IPS-NIHi11 (cell line): ENCODE data around the gene PDZD7.

Source experiments
- DNase-seq: peaks from one replicate; pipeline ENCODE4 v3.0.0; 2012; ENCODE audit warnings: mixed read lengths, low spot score

PDZD7 gene

DNA sequence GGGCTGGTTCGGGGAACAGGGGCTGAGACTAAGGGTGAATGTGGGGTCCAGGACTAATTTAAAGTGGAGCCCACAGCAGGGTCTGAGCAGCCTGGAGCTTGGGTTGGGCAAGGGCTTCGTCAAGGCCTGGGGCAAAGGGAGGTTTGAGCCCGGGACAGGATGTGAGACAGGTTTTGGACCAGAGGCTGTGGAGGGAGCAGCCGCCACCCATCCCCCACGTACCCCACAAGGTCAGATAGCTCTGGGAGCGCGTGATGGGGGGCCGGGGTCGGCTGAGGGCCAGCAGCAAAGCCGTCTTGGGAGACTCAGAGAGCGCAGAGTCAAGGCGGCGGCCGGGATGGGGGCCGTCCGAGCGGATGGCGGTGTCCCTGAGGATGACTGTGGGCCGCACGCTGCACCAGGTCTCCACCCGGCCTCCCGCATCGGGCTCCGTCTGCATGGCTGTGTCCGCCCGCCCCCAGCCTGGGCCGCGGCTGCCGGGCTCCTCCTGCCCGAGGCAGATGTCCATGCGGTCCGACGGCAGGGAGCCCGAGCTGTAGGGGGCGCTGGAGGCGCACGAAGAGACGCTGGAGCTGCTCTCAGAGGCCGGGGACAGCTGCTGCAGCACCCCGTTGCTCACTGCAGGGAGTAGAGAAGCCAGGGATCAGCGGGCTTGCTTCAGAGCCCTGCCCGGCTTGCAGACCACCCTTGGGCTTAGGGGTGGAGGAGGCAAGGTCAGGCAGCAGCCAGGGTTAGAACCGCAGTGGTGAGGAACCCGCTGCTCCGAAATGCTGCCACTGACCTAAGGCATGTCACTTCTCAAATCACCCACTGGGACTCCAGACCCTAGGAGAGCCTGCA, 12.1 kb downstream of the PDZD7 start:
- DNase-seq = peak; percentile 95

DNA sequence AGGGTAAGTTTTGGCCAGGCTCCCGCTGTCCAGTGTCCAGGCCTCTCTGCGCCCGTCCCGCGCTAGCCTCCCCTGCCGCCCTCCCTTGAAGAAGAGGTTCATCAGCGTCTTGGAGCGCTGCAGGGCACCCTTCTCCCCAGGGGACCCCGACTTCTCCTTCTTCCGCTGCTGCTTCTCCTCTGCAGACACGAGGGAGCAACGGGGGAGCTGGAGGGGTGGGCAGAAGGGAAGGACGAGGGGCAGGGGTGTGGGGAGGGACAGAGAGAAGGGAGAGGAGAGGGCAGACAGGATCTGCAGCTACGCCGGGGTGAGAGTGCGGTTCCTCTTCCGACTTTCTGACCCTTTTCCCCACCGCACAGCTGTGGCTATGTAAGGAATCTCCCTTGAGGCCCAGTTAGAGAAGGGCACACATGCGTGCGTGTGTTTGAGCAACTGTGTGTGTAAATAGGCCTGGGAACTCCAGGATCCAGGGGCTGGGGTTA, 12.8 kb downstream of the PDZD7 start:
- DNase-seq = peak; percentile 50

DNA sequence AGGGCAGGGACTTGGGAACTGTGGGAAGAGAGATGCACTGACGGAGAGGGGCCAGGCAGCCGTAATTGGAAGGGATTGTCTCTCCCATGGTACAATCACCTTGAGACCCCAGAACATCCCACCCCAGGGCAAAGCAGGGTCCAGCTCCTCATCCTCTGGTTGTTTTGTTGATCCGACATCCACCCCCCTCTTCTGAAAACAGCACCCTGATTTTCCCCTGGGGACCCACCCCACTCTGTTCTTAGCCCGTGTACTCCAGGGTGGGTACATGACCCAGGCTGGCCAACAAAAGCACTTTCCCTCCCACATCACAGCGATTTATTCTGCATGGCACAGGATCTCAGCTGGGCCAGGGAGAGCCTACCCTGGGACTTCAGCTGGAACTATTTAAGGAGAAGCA, 14.1 kb downstream of the PDZD7 start:
- DNase-seq = no peak

DNA sequence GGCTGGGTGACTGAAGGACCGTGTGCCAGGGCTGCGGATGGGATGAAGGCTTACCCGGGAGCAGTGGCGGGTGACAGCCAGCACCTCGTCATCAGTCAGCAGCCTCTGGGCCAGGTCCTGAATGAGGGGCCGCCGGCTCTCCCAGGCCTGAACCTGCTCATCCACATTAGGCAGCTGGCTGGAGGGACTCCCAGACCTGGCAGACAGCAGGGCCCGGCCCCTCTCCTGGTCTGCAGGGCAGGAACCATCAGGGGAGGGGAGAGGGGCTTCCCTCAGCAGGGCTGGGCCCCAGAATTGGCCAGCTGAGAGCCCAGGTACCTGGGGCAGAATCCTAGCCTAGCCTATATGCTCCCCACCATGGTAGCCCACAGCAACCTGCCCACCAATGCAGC, 15.4 kb downstream of the PDZD7 start:
- no peak for DNase-seq

DNA sequence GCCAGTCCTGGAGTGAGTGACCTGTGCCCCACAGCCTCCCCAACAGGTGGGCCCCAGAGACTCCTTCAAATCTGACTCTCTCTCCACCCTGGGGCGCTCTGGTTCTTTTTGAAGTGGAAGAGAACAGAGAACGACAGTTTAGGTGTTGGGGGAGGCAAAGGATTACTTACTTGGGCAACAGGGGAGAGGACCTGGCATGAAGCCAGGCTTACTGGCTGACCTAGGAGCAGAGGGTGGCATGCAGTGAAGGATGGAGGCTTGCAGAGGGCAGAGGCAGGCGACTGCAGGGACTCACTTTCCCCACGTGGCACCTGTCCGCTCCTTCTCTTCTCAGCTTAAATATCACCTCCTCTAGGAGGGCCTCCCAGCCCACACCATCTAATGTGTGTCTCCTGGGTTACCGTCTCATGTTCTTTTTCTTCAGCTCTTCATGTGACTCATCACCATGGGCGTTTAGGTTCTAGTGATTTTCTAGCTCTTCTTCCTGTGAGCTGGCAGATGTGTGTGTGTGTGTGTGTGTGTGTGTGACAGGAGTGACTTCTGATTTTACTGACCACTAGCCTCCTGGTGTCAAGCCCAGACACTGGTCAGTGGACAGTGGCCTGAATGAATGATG, 15.9 kb downstream of the PDZD7 start:
- DNase-seq = no peak

DNA sequence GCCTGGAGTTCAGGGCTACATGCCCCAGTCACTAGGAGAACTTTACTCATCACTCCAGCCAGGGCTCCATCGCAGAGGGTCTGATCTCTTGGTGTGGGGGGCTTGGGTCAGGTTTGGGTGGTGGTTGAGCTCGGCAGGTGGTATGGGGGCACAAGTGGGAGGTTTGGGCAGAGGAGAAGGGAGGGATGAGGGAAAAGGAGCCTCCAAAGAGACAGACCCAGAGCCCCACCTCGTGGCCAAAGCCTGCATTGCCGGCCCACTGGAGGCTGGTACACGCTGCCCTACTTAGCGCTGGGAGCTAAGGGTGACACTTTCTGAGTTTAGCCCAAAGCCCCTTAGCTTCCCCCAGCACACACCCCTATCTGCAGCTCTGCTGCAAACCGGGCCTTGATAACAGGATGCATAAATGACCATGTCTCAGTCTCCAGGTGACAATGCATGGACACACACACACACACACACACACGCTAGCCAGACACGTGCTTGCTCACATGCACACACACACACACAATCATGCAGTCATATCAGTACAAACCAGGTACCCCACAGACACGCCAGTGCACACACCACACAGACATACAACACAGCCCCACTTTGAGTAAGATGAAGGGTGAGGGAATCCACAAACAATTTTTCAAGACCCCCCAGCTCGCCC, 16.6 kb downstream of the PDZD7 start:
- peak; percentile 80 for DNase-seq

DNA sequence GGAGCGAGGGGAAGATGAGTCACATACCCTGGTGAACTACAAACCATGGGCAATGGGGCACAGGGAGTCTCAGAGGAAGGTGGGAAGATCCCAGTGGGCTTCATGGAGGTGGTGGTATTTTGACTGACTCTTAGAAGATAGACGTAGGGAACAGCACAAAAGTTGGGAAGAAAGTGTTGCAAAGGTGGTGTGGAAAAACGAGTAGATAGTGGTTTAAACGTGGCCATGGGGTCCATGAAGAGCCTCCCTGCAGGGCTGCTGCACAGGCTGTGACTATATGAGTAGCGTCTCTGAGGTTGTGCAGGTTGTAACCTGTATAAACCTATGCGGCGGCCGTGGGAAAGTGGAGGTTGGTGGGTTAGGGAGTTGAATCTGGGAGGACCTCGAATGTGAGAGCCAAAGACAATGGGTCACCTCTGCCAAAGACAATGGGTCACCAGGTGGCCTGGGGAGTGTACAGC, 17.5 kb downstream of the PDZD7 start:
- DNase-seq = no peak

DNA sequence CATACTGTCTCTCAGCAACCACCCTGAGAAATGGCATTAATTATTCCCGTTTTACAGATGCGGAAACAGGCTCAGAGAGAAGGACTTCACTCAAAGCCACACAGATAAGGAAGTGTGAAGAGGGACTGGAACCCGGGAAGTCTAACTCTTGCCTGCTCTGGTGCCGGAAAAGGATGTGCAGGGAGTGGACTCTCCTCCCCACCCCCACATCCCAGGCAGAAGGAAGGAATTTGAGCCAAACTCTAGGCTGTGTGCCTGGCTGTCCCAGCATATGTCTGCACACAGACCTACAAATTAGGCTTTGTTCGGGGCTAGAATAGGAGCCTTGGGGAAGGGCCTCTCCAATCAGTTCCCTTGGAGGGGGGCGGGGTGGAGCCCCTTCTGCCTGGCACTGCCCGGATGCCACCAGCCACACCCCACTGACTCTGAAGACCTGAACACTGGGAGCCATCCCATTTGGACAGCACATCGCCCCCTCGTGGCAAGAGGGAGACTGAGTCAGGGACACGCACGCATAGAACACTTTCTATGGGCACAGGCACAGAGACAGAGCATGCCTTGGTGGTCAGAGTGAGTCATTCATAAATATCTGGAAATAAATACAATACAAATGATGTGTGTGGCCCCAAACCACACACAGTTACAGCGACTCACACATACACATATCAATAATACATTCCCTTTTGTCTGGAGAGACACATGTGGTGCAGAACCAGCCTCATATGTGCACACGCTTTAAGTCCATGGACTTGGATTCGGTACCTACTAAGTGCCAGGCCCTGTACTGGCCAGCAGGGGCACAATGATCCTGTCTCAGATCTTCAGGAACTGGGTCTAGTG, 18.2 kb downstream of the PDZD7 start:
- DNase-seq = peak; percentile 79

DNA sequence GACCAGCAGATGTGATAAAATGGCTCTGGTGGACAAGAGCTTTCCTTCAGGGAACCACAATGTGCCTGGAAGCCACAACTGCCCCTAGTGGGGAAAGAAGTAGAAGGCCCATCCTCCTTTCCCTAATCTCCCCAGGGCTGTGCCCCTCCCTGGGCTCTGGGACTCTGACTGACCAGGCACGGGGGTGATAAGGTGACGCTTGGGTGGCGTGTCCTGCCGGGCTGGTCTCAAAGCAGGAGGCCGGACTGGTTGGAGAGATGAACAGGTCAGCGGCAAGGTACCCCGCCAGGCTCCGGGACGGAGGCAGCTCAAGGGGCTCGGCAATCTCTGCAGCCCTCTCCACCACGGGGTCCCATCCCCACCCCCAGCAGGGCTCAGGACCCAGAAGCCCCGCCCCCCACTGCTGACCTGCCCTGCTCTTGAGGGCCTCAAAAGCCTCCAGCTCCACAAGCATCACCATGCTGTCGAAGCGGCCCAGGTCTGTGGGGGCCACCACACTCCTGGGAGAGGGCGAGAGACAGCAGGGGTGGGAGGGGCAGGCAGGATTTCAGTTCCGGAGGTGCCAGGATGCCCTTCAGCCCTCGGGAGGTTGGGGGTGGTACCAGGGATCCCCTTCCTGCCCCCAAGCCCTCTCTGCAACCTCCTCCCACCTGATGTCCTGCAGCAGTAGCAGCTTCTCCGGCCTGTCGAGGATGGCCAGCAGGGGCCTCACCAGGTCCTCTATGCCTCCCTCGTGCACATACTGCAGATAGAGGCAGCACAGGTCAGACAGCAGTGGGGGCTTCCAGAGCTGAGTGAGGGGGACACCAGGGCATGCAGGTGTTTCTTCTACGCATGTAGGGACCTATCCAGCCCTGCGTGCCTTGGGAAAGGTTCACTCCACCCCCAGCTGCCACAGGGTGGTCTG, 19.2 kb downstream of the PDZD7 start:
- DNase-seq = peak; percentile 58

DNA sequence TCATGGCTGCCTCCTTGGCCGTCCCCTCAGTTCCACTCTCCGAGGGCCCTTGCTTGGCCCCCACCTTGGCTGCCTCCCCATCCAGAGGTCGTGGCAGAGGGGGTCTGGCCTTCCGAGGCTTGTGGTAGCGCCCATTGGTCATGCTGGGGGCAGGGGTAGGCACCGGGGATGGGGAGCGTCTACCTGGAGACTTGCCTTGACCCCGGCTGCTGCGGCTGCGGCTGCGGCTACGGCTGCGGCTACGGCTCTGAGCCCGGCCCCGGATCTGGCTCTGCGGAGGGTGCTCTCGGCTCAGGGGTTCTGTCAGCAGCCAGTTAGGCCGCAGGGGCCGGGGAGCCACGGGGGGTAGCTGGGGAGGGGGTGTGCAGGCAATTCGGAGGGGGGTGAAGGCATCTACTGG, 20.6 kb downstream of the PDZD7 start:
- no peak for DNase-seq

DNA sequence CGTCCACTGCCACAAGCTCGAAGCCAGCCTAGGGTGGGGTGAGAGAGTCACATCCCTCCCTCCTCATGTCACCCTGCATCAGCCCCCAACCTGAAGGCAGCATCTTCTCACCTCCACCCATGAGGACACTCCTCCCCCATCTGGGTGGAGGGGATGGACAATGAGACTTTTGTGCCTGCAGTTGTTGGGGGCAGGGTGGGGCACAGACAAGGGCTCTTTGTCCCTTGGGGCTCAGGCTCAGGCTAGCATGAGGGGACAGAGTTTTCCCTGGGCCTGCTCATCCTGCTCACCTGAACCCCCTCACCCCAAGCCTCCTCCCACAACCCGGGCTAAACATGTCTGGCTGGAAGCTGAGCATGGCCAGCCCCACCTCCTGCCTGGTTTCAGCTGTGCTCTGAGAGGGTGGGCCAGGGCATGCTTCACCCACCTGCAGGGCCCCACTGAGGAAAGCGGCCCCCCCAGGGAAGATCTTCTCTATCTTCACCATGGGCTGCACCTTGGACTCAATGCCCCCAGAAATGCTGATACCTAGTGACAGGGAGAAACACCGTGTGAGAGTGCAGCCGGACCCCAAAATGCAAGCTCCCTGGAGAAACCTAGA, 22.0 kb downstream of the PDZD7 start:
- DNase-seq = no peak

DNA sequence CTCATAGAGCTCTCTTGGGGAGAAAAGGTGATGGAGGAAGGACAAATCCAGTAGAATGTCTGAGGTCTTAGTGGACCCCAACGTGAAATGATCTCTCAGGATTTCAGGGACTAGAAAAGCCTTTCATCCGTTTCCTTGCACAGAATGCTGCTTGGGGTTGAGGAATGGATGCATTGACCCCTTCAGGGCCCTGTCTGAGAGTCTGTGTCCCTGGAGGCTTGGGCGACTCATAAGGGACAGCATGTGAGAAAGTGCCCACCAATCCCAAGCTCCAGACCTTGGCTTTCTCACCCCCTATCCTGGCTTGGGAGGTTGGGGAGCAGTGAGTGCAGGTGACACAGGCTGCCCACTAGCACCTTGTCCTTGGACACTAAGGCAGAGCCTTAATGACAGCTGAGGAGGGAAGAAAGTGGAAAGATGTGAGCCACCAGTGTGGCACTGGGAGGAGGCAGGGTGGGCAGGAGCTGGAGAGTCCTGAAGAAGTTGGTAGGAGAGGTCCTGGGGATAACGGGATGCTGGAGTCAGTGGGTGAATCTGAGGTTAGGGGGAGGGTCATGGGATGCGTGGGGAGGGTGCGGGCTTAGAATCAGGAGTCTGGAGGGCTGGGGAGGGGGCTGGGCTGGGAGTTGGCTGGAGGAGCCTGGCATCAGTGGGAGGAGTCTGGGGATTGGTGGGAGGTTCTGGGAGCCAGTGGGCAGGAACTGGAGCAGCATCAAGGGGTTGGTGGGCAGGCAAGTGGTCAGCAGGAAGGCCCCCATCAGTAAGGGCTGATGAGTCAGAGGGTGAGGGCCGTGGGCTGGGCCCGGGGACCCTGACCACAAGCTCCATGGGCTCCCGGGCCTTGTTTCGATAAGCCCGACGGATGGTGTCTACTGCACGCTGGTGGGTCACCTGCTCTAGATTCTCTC, 22.8 kb downstream of the PDZD7 start:
- DNase-seq = no peak

DNA sequence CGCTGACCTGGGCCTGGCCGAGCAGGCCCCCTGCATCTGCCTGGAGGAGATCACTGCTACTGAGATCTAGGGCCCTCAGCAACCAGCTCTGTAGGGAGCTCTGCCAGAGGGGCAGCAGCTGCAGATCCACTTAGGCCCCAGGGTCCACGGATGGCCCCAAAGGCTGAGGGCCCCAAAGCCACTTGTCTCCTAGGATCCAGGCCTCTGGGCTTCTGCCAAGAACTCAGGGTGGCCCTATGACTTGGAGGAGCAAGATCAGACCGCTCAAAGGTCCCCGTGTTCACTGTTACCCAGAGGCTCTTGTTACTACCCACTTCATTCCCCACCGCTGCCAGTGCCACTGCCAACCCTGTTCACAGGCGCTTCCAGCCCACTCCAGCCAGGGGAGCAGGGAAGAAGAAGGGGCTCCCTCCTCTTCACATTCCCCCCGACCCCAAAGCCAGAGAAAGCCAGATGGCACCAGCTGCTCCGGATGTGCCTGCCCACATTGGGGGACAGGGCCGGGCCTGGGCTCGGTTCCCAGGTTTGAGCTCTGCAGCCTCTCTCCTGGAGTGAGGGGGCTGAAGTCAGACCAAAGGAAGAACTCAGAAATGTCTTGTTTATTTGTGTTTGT, 23.7 kb downstream of the PDZD7 start:
- no peak for DNase-seq

DNA sequence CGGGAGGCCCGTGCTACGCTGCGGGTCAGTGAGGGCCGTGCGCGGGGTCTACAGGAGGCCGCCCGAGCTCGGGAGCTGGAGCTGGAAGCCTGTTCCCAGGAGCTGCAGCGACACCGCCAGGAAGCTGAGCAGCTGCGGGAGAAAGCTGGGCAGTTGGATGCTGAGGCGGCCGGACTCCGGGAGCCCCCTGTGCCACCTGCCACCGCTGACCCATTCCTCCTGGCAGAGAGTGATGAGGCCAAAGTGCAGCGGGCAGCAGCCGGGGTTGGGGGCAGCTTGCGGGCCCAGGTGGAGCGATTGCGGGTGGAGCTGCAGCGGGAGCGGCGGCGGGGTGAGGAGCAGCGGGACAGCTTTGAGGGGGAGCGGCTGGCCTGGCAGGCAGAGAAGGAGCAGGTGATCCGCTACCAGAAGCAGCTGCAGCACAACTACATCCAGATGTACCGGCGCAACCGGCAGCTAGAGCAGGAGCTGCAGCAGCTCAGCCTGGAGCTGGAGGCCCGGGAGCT, 24.3 kb downstream of the PDZD7 start:
- DNase-seq = no peak

DNA sequence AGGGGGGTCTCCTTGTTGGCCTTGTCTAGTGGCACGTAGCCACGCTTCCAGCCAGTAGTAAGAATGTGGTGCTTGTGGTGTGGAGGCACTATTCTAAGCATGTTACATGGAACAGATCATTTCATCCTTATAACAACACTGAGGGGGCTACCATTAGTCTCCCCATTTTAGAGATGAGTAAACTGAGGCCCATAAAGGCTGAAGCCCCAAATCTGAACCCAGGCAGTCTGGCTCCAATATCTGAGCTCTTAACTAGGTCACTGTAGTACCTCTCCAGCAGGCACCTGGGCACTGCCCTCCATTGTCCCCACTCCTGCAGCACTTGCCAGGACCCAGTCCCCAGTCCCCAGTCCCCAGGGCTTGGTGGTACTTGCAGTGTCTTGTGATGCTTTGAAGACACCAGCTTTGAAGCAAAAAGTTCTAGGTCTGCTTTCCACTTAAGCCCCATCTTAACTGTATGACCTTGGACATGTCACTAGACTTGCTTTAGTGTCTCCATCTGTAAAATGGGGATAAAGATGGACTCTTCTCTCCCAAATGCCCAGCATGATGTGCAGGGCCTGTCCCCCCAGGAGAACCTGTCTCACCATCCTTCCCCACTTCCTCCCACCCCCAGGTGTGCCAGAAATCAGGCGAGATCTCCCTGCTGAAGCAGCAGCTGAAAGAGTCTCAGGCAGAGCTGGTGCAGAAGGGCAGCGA, 24.9 kb downstream of the PDZD7 start:
- DNase-seq = no peak

DNA sequence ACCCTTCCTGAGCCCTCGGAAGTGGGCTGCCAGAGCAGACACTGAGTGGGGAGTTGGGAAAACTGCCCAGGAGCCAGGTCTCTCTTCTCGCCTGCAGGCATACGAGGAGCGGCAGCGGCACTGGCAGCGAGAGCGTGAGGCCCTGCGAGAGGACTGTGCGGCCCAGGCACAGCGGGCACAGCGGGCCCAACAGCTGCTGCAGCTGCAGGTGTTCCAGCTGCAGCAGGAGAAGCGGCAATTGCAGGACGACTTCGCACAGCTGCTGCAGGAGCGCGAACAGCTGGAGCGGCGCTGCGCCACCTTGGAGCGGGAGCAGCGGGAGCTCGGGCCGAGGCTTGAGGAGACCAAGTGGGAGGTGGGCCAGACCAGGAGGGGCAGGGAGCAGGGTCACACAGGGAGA, 25.6 kb downstream of the PDZD7 start:
- DNase-seq = no peak

DNA sequence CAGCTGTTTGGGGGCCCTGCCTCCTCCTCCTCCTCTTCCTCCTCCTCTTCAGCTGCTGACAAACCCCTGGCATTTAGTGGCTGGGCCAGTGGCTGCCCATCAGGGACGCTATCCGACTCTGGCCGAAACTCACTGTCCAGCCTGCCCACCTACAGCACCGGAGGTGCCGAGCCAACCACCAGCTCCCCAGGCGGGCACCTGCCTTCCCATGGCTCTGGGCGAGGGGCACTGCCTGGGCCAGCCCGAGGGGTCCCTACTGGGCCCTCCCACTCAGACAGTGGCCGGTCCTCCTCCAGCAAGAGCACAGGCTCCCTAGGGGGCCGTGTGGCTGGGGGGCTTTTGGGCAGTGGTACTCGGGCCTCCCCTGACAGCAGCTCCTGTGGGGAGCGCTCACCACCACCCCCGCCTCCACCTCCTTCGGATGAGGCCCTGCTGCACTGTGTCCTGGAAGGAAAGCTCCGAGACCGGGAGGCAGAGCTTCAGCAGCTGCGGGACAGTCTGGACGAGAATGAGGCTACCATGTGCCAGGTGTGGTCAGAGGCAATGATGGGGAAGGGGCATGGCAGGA, 27.2 kb downstream of the PDZD7 start:
- no peak for DNase-seq

DNA sequence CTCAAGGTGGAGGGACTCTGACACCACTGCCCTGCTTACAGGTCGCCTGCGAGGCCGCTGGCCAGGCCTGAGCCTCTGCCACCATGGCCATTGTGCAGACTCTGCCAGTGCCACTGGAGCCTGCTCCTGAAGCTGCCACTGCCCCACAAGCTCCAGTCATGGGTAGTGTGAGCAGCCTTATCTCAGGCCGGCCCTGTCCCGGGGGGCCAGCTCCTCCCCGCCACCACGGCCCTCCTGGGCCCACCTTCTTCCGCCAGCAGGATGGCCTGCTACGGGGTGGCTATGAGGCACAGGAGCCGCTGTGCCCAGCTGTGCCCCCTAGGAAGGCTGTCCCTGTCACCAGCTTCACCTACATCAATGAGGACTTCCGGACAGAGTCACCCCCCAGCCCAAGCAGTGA, 28.5 kb downstream of the PDZD7 start:
- no peak for DNase-seq
